Left ventricle myocardium superior (tissue), 1 donor: Measurements from ENCODE around the gene GATA2. TPM values are rescaled to one million over a fixed set of nuclear protein-coding genes. Genes with fewer than 3 reads are reported as not detected.

ENCODE experiments used
- ATAC-seq: fragments of 200-7000 bp; cut with Tn5 transposase; one replicate; pipeline ENCODE4 v1.9.1; 2020; ENCODE audit warnings: mild to moderate bottlenecking, moderate library complexity
- DNase-seq: peaks from one replicate; pipeline ENCODE4 v3.0.0-alpha.2; 2020
- intact Hi-C: fragments of 100-400 bp; cut with micrococcal nuclease; formaldehyde crosslinking; loops from one replicate; pipeline ENCODE4 v1.11.0; 2022
- long read RNA-seq: library from polyadenylated mRNA; unstranded; transcript quantifications from one replicate; pipeline ENCODE4 v2.0.0, GENCODE V29; 2021
- total RNA-seq: library from RNA; stranded (reverse); fragmentation: NEBNext Ultra II Directional; extraction: Animal tissue kit (Norgen Biotek cat#: 25700); gene quantifications from one replicate; pipeline ENCODE4 v1.2.1, GENCODE V29; 2021
- donor health status: DM: no; HTN: yes; CAD: no; lungs with severe emphysema.

Gene GATA2
- 8.0 TPM for total RNA-seq
- long read RNA-seq, partial matches to known transcripts, result 10 of 11 reads
- long read RNA-seq, other reads (novel, unspliced or antisense), result 0 of 11 reads

DNA sequence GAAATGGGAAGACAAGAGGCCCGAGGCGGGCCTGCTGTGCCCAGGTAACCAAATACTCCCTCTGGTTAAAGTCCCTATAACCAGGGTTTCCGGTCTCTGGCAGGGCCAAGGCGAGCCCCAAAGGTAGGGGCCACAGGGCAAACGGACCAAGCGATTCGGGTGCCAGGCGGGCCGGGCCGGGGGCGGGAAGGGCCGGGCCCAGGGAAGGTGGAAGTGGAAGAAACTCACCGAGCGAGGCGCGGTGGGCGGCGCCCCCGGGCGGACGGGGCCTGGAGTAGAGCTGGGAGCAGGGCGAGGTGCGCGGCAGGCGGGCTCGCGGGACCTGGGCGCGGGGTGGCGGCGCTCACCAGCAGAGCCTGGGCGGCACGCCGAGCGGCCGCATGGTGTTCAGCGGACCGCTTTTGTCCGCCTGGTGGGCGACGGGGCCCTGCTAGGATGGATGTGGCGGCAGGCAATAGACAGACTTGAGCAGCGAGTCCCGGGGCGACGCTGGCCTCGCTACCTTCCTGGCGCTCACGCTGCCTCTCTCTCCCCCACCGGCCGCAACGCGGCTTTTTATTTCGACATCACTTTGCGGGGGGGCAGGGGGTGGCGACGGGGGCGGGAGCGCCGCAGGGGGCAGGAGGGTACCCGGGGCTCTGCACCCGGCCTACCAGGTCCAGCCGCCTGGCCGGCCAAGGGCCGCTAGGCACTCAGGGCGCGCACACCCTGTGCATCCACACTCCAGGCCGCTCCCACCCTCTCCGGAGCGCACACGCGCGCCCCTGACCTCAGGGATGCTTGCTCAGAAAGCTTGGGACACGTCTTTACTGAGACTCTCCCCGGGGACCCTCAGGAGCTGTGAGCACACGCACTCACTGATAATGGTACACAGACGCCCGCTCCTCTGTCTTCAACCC, at the start of gene GATA2:
Gene GATA2 (minus strand): TSS at position 531 of the 899 bp plus-strand sequence. CDS start 6,170 bp downstream, outside the sequence.
- ATAC-seq (no peak), DNase-seq (peak; percentile 51)
- intact Hi-C loops, result loop anchor here (10.0 kb wide), 1 partner anchor 418 kb away; no protein-coding TSS in a partner anchor

DNA sequence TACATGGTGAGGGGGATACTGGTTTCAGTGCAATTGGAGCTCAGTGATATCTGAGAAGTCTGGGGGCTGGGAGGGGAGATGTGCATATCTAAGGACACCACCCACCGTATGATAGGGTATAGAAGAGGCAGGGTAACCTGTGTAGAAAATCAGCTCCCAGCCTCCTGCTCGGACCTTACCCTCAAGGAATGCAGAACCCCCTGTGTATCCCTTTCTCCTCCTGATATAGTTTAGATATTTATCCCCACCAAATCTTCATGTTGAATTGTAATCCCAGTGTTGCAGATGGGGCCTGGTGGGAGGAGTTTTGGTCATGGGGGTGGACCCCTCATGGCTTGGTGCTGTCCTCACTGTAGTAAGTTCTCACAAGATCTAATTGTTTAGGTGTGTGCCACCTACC, 48.2 kb upstream of the GATA2 start:
- ATAC-seq (no peak), DNase-seq (no peak)
- intact Hi-C loops, result no loop called here

DNA sequence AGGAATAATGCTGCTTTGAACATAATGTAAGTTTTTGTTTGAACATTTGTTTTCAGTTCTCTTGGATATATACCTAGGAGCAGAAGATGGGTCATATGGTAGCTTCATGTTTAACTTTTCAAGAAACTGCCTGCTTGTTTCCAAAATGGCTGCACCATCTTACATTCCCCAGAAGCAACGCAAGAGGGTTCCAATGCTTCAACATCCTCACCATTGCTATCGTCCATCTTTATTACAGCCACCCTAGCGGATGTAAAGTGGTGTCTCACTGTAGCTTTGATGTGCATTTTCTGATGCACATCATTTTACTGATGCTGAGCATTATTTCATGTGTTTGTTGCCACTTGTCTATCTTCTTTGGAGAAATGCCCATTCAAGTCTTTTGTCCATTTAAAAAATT, 46.4 kb upstream of the GATA2 start:
- DNase-seq (no peak), ATAC-seq (no peak)
- intact Hi-C loops, result no loop called here

DNA sequence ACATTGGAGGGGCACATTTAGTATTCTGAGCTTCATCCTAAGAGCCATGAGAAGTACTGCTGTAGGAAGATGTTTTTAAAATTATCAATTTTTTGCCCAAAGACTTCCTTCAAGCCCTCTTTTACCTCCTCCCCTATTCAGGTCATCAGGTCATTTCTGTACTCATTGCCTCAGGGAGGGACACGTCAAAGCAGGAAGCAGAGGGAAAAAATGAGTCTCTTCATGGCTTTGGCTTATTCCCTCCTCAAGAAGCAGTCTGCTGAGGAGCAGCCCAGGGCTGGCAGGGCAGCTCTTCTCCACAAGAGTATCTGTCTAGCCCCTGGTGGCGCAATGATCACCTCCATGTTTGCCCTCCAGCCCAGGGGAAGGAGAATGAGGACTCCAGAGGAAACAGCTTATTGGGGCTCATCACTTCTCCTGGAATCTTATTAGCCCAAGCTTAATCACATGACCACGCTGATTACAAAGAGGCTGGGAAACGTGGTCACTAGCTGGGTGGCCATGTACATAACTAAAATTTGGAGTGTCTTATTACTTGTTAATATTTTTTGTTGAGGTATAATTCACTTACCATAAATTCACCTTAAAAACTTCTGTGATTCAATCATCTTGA, 44.2 kb upstream of the GATA2 start:
- intact Hi-C loops, result no loop called here
- ATAC-seq (no peak), DNase-seq (no peak)

DNA sequence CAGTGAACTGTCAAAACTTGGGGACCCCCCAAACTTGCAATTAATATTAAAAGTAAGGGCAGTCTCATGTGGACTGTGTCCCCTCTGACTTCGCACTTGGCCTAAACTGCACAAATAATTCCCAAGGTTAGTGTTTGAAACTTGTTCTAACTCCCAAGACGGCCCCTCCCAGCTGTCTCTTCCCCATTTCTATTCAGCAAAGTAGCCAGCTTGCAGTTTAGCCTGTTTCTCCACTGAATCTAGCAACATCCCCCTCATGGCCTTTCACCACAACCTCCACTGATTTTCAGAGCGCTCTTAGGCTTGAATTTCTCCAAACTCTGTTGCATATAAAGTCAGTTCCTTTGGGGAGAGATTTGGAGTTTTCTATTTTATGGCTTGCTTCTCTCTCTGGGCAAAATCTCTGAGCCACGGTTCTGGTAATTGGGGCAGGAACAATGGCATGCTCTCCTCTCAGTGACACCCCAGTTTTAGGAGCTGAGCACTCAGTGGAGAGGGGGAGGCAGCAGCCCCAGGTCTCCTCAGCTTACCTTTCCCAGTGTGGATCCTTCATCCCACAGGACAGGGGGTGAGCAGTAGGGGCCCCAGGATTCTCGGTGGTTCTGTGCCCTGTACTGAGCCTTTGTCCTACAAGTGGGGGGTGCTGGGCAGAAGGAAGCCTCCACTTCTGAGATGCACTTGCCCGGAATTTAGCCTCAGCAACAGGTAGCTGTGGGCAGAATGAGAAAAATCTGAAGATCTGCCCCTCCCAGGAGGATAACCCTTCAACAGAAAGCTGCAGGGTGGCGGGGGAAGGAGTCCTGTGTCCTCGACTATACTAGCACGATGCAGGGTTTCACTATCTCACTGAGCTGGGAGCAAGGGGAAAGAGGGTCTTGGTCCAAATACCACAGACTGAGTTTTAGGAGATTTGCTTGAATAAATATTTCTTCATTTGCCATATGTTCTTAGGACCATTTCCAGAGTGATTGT, 39.3 kb upstream of the GATA2 start:
- ATAC-seq (no peak), DNase-seq (no peak)
- intact Hi-C loops, result no loop called here

DNA sequence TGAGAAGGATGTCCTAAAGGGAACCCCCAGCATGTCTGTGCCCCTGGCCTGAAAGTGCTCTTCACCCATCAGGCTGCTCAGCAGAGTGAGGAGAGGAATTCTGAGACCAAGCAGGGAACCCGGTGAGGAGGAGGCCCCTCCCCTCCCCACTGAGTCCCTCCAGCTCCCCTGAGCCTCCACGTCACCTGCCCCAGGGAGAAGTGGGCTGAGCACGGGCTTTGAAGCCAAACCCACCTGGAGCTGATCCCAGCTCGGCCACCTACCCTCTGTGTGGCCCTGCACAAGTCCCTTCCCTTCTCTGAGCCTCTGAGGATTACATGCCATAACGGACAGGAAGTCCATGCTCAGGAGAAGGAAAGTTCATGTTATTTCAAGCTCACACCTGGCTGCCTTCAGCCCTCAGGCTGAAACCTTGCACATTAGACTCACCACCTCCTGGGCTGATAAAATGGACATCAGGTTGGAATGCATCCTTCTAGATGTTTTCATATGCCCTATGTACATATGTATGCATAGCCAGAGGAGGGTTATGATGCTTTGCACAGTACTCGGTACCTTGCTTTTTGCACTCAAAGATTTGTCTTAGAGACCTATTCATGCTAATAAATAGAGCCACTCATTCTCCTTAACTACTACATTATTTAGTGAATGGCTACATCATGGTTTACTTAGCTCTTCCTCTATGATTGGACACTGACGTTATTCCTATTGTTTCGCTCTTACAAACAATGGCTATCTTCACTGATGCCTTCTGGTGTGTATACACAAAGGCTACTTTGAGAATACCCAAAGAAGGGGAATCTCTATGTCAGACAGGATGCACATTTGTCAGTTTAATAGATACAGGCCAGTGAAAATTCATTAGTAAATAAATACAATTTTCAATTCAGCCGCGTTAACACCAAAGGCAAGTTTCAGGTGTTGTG, 31.6 kb upstream of the GATA2 start:
- intact Hi-C loops, result no loop called here
- no peak for DNase-seq
- no peak for ATAC-seq

DNA sequence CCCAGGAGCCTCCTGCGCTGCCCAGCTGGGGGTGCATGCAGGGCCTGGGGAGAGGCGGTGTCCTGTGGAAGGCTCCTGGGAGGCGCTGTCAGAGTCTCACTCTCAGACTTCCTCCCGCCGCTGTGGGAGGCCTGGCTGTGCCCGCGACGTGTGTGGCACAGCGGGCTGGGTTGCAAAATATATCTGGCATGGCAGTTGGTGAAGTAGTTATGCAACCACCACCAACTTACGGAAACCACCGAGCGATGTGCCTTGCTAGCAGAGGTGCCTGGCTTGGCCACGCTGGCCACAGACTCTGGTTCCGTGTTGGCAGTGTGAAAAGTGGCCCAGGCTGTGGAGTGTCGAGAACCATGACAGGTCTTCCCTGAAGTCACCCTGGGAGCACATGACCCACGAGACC, 30.6 kb upstream of the GATA2 start:
- ATAC-seq (no peak), DNase-seq (no peak)
- intact Hi-C loops, result no loop called here

DNA sequence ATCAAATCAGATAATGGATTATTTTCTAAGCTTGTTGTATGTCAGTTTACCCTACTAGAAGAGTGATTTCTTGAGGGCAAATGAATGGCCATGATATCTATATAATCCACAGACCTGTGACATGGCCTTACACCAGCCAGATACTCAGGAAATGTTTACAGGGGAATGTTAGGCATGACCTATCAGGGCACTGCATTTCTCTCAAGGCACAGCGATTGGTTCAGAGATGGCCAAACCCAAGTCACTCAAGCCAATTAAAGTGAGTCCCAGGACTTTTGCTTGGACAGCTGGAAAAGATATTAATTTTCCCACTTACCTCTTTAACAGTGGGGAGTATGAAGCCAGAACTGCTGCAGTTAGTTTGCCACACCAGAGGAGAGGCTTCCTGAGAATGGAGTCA, 28.7 kb upstream of the GATA2 start:
- no peak for DNase-seq
- intact Hi-C loops, result no loop called here

DNA sequence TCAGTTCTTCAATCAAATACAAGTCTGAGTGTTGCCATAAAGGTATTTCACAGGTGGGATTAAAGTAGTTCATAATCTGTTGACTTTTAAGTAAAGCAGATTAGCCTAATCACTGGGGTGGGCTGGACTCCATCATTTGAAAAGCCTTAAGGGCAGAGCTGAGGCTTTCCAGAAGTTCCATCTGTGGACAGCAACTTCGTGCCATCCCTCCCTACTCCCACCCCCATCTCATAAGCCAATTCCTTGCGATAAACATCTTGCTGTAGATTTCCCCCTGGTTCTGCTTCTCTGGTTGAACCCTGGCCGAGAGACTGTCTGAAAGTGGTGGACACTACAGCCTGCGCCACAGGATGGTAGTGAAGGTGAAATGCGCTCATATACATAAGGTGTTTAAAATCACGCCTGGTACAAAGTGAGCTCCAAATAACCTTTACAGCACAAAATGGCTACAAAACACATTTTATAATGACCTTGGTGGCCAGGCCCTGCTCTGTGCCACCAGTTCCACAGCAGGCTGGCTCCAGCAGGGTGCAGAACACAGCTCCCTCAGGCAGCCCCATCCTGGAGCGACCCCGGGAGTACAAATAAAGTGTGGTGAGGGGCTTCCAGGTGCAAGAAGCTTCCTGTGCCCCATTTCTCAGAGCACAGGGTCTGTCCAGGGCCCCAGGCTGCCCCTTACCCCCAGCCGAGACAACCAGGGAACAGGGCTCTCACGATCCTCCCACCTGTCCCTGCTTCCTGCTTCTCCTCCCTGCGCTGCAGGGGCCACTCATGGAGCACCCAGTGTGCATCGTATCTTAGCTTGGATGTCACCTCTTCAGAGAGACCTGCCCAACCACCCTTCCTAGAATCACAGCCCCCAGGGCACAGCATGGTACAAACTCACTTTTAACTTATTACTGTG, 25.8 kb upstream of the GATA2 start:
- ATAC-seq (no peak), DNase-seq (no peak)
- intact Hi-C loops, result no loop called here

More for the DNA sequence above, 28.7 kb upstream of the GATA2 start:
- no peak for ATAC-seq

DNA sequence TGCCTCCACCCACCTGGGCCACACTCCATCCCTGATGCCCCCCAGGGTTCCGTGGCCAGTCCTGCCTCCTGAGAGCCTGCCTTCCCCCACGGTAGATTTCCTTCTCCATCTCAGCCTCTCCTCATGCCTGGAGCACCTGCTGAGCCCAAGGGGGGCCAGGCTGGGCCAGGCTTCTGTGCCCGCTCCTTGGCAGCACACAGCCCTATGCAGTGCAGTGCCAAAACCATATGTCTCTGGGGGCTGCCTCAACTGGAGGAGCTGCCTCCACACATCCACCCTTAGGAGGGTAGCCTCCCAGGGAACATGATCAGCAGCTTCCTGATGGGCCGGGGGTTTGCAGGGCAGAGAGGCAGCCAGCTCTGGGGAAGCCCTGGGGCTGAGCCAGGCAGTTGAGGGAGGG, 24.6 kb upstream of the GATA2 start:
- intact Hi-C loops, result no loop called here
- DNase-seq (no peak), ATAC-seq (no peak)

DNA sequence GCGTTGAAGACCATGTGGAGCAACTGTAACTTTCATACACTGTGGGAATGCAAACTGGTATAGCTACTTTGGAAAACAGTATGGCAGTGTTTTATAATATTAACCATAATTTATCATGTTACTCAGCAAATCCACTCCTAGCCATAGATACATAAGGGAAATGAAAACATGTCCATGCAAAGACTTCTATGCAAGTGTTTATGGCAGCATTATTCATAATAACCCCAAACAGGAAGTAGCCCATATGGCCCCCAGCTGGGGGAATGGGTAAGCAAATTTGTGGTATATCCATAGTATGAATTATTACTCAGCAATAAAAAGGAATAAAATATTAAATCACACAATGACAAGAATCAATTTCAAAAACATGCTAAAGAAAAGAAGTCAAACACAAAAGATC, 23.0 kb upstream of the GATA2 start:
- ATAC-seq (no peak), DNase-seq (no peak)
- intact Hi-C loops, result no loop called here

DNA sequence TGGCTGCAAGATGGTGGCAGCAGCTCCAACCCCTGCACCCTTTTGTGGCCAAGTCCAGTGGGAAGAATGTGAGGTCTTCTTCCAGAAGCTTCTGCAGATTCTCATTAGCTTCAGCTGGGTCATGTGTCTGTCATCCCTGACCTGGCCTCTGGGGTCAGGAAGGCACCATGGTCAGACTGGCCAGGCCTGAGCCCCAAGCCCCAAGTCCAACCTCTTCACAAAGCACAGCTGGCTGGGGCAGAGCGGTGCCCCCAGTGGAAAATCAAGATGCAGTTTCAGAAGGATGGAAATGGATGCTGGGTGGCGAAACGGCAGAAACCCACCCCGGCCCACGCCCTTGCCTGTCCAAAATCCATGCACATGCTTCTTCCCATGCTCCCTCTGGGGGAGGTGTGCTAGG, 15.9 kb upstream of the GATA2 start:
- intact Hi-C loops, result no loop called here
- ATAC-seq, result no peak
- no peak for DNase-seq

DNA sequence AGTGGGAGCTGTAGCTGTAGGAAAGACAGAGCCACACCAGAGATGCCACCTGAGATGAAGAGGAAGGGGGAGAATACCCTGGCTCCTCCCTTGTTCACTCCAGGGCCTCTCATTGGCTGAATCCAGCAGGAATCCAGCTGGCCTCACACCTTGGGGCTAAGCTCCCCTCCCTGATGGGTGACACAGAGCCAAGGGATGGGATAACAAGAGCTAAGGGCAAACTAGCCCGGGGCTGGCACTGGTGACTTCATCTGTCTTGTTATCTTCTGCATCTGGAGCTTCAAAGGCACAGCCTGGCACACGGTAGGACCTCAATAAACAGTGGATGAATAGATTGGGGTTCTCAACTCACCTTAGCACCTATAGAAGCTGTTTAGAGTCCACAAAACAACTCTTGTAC, 13.8 kb upstream of the GATA2 start:
- intact Hi-C loops, result no loop called here
- ATAC-seq, result no peak

DNA sequence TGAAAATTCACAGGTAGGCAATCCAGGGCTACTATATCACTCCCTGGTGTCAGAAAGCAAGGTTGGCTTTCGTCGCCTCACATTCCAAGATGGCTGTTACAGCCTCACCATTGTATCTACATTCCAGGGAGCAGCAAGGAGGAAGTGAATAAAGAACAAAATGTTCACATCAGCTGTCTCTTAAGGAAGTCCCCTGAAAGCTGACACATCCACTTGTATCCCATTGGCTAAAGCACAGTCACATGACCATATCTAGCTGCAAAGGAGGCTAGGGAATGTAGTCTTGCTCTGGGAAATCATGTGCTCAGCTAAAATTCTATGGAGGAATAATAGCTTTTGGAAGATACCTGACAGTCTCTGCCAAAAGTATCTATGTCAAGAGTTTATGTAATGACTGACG, 12.8 kb upstream of the GATA2 start:
- no peak for ATAC-seq
- no peak for DNase-seq
- intact Hi-C loops, result no loop called here

More for the DNA sequence above, 13.8 kb upstream of the GATA2 start:
- DNase-seq, result no peak

DNA sequence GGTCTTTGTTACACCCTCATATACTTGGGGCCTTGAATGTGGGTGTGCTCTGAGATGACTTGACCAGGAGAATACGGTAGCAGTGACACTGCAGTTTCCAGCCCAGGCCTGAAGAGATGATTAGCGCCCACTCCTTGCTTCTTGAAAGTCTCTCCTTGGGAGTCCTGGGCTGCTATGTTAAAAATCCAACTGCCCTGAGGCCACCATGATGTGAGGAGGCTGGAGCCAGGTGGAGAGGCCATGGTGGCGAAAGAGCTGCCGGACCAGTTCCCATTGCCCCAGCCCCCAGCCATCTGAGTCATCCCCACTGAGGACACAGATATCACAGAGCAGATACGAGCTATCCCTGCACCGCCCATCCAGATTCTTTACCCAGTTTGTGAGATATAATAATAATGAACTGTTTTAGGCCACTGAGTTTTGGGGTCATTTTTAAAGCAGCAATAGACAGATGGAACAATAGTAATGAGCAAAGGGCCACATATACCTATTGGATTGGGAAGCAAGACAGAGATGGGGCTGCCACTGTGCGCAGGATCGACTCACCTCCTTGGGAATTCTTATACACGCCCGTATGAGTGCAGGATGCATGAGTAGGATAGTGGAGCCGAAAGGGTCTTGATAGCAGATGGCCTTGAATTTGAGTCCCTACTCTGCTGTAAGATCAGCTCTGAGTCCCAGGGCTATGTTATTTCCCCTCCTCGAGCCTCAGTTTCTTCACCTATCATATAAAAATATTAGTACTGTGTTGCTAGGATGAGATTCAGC, 12.1 kb upstream of the GATA2 start:
- ATAC-seq (no peak), DNase-seq (no peak)
- intact Hi-C loops, result no loop called here

DNA sequence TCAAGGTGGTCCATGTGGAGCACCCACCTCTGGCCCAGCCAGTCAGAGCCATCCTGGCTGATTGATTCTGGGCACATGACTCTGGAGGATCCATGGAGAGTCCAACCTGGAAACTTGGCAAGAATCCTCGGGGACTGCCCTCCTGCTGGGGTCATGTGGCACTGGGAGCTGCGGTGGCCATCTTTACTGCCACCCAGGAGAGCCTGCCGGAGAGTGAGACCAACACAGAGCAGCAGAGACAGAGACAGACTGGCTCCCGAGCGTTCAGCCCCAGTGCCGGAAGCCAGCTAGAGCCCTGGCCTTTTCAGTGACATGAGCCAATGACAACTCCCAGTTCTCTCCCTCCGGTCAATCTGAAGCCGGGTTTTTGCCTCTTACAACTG, 11.5 kb upstream of the GATA2 start:
- DNase-seq (no peak), ATAC-seq (no peak)
- intact Hi-C loops, result no loop called here
